ENCODE results near the gene SMAD2.

DNA sequence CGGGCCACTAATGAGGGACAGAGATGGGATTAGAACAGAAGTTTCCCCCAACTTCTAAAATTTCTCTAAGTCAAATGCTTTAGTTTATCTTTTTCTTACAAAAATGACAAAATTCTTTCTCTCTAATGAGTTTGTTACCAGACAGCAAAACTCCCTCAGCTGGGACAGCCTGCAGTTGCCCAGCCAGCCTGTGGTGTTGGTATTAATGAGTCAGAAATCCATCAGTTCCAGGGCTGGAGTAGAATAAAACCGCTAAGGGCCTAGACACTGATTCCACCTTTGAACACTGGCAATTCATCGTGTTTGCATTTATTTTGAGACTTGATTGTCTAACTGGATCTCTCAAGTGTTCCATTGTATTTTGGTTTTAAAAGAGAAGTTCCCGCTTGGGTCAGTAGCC is 38.3 kb upstream of the SMAD2 start:
- TF ChIP-seq POLR2A (IDR thresholded peaks at IDR 0.05): no peak
- TF ChIP-seq, protein P1, sequence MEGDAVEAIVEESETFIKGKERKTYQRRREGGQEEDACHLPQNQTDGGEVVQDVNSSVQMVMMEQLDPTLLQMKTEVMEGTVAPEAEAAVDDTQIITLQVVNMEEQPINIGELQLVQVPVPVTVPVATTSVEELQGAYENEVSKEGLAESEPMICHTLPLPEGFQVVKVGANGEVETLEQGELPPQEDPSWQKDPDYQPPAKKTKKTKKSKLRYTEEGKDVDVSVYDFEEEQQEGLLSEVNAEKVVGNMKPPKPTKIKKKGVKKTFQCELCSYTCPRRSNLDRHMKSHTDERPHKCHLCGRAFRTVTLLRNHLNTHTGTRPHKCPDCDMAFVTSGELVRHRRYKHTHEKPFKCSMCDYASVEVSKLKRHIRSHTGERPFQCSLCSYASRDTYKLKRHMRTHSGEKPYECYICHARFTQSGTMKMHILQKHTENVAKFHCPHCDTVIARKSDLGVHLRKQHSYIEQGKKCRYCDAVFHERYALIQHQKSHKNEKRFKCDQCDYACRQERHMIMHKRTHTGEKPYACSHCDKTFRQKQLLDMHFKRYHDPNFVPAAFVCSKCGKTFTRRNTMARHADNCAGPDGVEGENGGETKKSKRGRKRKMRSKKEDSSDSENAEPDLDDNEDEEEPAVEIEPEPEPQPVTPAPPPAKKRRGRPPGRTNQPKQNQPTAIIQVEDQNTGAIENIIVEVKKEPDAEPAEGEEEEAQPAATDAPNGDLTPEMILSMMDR (IDR thresholded peaks at IDR 0.05): no peak
- no peak for TF ChIP-seq EP300 (IDR thresholded peaks at IDR 0.05)
- no peak for TF ChIP-seq POLR2AphosphoS5 (IDR thresholded peaks at IDR 0.05)

Measured in sigmoid colon (tissue), 4 donors.